Hepatocyte (in vitro differentiated cells): ENCODE measurements around the gene EPHB1.

Experiments used
- CTCF ChIP-seq: fragments of 200-600 bp; sonication (generic); IDR thresholded peaks from 2 replicates; pipeline ENCODE4 v1.5.1; 2016; ENCODE audit warnings: antibody characterized with exemption, mild to moderate bottlenecking; ENCODE audit not compliant: poor library complexity
- EZH2 ChIP-seq: fragments of 200-600 bp; sonication (generic); IDR thresholded peaks from 2 replicates; pipeline ENCODE4 v1.6.1; 2016; ENCODE audit warnings: antibody characterized with exemption, mild to moderate bottlenecking, borderline replicate concordance
- EZH2phosphoT487 ChIP-seq: fragments of 200-600 bp; sonication (generic); IDR thresholded peaks from one replicate; pipeline ENCODE4 v1.6.1; 2018; ENCODE audit warnings: antibody characterized with exemption, mild to moderate bottlenecking, low read depth, moderate library complexity; ENCODE audit not compliant: unreplicated experiment, severe bottlenecking

- TF ChIP-seq EZH2 (no peak), CTCF (no peak), EZH2phosphoT487 (no peak)
These were observed 81.8 kb downstream of the EPHB1 start for GRCh38 chr3:134876836-134877235.
